A673 (cell line): ENCODE measurements around the gene SERTAD2. TPM values are rescaled to one million over a fixed set of nuclear protein-coding genes. Genes with fewer than 3 reads are reported as not detected.

Source experiments
- BruUV-seq: library from RNA; stranded (reverse); fragments of 400-500 nt; replicated peaks from 2 replicates; lab custom pipeline; 2021; lab: Mats Ljungman, UMichigan
- CTCF ChIA-PET: fragments of 300-600 bp; sonication (Branson Sonifier 250); formaldehyde crosslinking; loops from one replicate; lab custom pipeline; 2022; ENCODE audit warnings: antibody characterized with exemption; lab: Charles Lee
- POLR2A ChIA-PET: fragments of 300-600 bp; sonication (Branson Sonifier 250); formaldehyde crosslinking; loops from one replicate; lab custom pipeline; 2022; ENCODE audit warnings: antibody characterized with exemption; ENCODE audit not compliant: low non-redundant PET; lab: Charles Lee
- DNase-seq: peaks from one replicate; pipeline ENCODE4 v3.0.0-alpha.2; 2015; ENCODE audit warnings: low spot score
- H3K27ac ChIP-seq: fragments of 200-600 bp; sonication (generic); 2 replicates; pipeline ENCODE4 v1.5.1; 2016; ENCODE audit warnings: mixed run types, low read depth, mild to moderate bottlenecking, mixed read lengths, antibody characterized with exemption, low read length; ENCODE audit not compliant: poor library complexity, severe bottlenecking
- H3K27me3 ChIP-seq: fragments of 200-600 bp; sonication (generic); replicated peaks from 2 replicates; pipeline ENCODE4 v1.6.1; 2017; ENCODE audit warnings: mixed run types, low read depth, mild to moderate bottlenecking, mixed read lengths, antibody characterized with exemption, low read length; ENCODE audit not compliant: insufficient read depth, poor library complexity
- H3K36me3 ChIP-seq: fragments of 200-600 bp; sonication (generic); 2 replicates; pipeline ENCODE4 v1.6.1; 2016; ENCODE audit warnings: mixed run types, mild to moderate bottlenecking, mixed read lengths, antibody characterized with exemption, low read length; ENCODE audit not compliant: insufficient read depth, poor library complexity, severe bottlenecking
- H3K4me1 ChIP-seq: fragments of 200-600 bp; sonication (generic); 2 replicates; pipeline ENCODE4 v1.6.1; 2017; ENCODE audit warnings: mixed run types, mild to moderate bottlenecking, mixed read lengths, antibody characterized with exemption, low read length; ENCODE audit not compliant: insufficient read depth, poor library complexity, severe bottlenecking
- H3K4me3 ChIP-seq: fragments of 200-600 bp; sonication (generic); 2 replicates; pipeline ENCODE4 v1.5.1; 2016; ENCODE audit warnings: low read depth, mixed run types, mild to moderate bottlenecking, mixed read lengths, low read length; ENCODE audit not compliant: poor library complexity, severe bottlenecking
- H3K9me3 ChIP-seq: fragments of 200-600 bp; sonication (generic); 2 replicates; pipeline ENCODE4 v1.6.1; 2016; ENCODE audit warnings: mixed run types, low read depth, mild to moderate bottlenecking, mixed read lengths, antibody characterized with exemption, low read length; ENCODE audit not compliant: poor library complexity, severe bottlenecking
- EZH2 ChIP-seq: fragments of 200-600 bp; sonication (generic); IDR thresholded peaks from 2 replicates; pipeline ENCODE4 v1.6.1; 2017; ENCODE audit warnings: borderline replicate concordance, low read depth, mild to moderate bottlenecking, mixed read lengths, antibody characterized with exemption, low read length; ENCODE audit not compliant: poor library complexity, severe bottlenecking
- intact Hi-C: fragments of 100-400 bp; cut with micrococcal nuclease; formaldehyde crosslinking; loops from one replicate; pipeline ENCODE4 v1.10.0; 2022; ENCODE audit not compliant: unreplicated experiment
- total RNA-seq: library from RNA; stranded (reverse); gene quantifications from 2 replicates; pipeline ENCODE4 v1.2.3, GENCODE V29; 2021
- TF ChIP-seq, protein P1 (sequence below): fragments of 300-800, 200-600 bp; sonication (generic); conservative IDR thresholded peaks from 2 replicates; pipeline ENCODE4 v1.5.1; 2017; ENCODE audit warnings: low read depth, mild to moderate bottlenecking, antibody characterized with exemption, low read length, moderate library complexity, mixed read lengths

Gene SERTAD2
- total RNA-seq, 1 experiment from 2014 or later: 22.2 TPM

DNA sequence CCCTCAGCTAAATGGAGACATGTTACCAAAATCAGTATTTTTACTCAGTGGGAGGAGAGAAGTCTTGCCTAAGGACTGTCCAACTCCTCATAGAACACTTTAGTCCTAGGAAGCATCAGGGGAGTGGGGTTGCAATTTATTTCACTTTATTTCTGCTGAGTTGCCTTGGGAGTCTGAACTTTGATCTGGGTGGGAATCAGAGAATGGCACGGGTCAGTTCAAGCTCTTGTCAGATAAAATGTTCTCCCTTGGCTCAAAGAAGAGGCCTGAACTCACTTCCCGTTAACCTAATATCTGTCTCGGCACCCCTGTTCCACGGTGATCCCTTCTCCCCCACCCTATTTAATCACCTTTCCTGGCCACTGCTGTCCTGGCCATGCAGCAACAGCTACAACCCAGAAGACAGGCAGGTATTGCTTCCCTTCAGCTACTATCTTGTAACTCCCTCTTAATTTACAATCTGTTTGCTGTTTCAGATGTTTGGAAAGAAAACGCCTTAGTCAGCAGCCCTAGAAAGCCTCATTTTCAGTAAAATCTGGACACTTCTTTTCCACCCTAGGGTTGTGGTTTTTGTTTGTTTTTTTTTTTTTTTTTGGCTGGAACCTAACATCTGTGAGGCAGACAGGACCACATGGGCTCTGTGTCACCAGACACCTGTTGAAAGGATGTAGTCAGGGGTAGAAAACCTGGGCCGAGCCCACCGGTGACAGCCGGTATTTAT is 52.5 kb downstream of the SERTAD2 start:
- POLR2A ChIA-PET: no interaction called here
- no TSS peak for BruUV-seq
- Histone ChIP-seq H3K9me3 (no peaks in the 10 kb centered on the region), H3K27ac (no peak overlapping the region), H3K36me3 (no peaks in the 10 kb centered on the region), H3K4me1 (no peaks in the 10 kb centered on the region), H3K27me3 (no peaks in the 10 kb centered on the region), H3K4me3 (no peak overlapping the region)
- intact Hi-C loops: no loop called here
- DNase-seq: no peak
- CTCF ChIA-PET: no interaction called here
- TF ChIP-seq EZH2: no peak
- TF ChIP-seq, protein P1, sequence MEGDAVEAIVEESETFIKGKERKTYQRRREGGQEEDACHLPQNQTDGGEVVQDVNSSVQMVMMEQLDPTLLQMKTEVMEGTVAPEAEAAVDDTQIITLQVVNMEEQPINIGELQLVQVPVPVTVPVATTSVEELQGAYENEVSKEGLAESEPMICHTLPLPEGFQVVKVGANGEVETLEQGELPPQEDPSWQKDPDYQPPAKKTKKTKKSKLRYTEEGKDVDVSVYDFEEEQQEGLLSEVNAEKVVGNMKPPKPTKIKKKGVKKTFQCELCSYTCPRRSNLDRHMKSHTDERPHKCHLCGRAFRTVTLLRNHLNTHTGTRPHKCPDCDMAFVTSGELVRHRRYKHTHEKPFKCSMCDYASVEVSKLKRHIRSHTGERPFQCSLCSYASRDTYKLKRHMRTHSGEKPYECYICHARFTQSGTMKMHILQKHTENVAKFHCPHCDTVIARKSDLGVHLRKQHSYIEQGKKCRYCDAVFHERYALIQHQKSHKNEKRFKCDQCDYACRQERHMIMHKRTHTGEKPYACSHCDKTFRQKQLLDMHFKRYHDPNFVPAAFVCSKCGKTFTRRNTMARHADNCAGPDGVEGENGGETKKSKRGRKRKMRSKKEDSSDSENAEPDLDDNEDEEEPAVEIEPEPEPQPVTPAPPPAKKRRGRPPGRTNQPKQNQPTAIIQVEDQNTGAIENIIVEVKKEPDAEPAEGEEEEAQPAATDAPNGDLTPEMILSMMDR: no peak

DNA sequence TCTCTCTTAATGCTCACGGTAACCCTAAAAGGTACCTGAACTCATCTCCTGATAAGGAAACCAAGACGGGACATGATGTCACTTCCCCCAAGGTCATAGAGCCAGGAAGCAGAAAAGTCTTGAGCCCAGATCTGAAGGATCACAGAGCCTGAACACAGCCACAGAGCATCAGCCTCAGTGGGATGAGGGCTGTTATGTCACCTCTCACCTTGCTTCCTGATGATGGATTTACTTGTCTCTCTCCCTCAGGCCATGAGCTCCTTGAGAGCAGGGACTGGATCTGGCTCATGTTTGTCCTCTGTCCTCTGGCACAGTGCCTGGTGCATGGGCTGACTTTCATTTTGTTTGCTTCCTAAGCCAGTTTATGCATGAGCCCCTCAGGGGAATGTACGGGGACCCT is 54.2 kb downstream of the SERTAD2 start:
- TF ChIP-seq, protein P1: no peak
- no peak for TF ChIP-seq EZH2
- Histone ChIP-seq H3K4me3 (no peak overlapping the region), H3K9me3 (no peaks in the 10 kb centered on the region), H3K4me1 (no peaks in the 10 kb centered on the region), H3K27ac (no peak overlapping the region), H3K27me3 (no peaks in the 10 kb centered on the region), H3K36me3 (no peaks in the 10 kb centered on the region)
- CTCF ChIA-PET: no interaction called here
- POLR2A ChIA-PET: no interaction called here
- BruUV-seq: no TSS peak
- no peak for DNase-seq
- intact Hi-C loops: loop anchor here (2.0 kb wide), 1 partner anchor 15 kb away; no protein-coding TSS in a partner anchor

DNA sequence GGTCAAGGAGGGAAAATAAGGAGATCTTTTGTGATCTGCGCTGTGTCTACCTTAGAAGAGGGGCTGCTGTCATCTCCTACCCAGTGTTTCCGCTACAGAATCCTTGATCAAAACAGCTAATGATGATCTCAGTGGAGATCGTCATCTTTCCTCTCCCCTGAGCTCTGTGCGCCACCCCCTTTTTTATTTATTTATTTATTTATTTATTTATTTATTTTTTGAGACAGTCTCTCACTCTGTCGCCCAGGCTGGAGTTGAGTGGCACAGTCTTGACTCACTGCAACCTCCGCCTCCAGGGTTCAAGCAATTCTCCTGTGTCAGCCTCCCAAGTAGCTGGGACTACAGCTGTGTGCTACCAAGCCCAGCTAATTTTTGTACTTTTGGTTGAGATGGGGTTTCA is 55.5 kb downstream of the SERTAD2 start:
- no peak for DNase-seq
- ChIA-PET POLR2A (no interaction called here), CTCF (no interaction called here)
- Histone ChIP-seq H3K9me3 (no peaks in the 10 kb centered on the region), H3K4me3 (no peak overlapping the region), H3K4me1 (no peaks in the 10 kb centered on the region), H3K36me3 (no peaks in the 10 kb centered on the region), H3K27ac (no peak overlapping the region), H3K27me3 (no peaks in the 10 kb centered on the region)
- intact Hi-C loops: loop anchor here (2.0 kb wide), 1 partner anchor 17 kb away; no protein-coding TSS in a partner anchor
- no TSS peak for BruUV-seq
- TF ChIP-seq, protein P1: no peak
- no peak for TF ChIP-seq EZH2
